HG03103 (cell line): Measurements from ENCODE around the gene GLI3.

Experiments used
- ATAC-seq: cut with Tn5 transposase; IDR thresholded peaks from one replicate; pipeline ENCODE4 v1.9.1; 2021; ENCODE audit warnings: low read depth; ENCODE audit not compliant: unreplicated experiment

Gene GLI3

DNA sequence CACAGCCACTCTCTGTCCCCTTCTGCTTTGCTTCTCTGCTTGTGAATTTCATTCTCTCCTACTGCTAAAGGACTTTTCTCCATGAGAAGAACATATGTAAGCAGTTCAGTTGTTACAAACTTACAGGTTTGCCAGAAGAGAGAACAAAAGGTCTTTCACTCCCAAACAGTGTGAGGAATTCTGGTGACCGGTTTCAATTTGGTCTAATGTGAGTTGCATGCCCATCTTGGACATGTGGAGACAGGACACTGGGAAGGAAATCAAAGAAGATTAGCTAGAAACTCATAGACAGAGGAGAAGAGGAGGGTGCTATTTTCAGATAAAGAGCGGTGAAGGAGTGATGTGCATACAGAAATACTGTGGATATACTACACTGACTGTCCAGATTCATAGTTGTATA lies 324.6 kb downstream of the GLI3 start:
- ATAC-seq = no peak

DNA sequence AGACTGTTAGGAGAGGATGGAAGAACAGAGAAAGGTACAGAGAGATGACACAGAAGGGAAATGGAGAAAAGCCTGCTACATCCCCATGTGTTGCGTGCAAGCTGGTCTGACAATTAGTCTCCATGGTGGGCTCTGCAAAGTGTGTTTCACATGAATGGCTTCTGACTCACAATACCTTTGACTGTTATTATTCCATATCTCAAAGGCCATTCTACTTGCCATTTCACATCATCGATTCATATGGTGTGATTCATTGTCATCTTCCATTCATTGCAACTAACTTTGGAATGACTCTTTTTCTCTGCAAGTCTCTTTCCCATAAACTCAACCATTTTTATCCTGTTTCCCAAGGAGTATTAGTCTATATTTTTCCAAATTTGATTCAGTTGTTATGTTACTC lies 325.2 kb downstream of the GLI3 start:
- no peak for ATAC-seq
